ENCODE data around the gene DNAJB8.

DNA sequence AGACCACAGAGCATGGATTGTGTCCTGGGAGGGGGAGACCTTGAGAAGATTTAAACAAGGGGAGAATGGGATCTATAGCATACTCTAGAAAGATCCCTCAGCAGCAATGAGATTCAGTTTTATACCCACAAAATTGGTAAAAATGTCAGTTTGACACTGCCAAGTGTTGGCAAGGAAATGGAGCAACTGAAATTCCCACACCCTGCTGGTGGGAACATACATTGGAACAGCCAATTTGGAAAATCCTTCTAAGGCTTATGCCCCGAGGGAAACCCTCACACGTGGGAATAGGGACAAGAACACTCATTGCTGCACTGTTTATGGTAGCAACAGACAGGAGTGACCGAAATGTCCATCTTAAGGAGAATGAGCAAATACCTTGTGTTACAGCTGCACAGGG is 5.0 kb upstream of the DNAJB8 start:
- TF ChIP-seq CTCF (IDR thresholded peaks at IDR 0.05; ENCODE audit: low read depth, low read length), result no peak
- TF ChIP-seq MAX (IDR thresholded peaks at IDR 0.05; ENCODE audit: low read depth, low read length), result no peak
- TF ChIP-seq POLR2A (IDR thresholded peaks at IDR 0.05; ENCODE audit: extremely low read depth, insufficient read length), result no peak

Measured in NB4 (cell line).